C4-2B (cell line): ENCODE data around the gene PRELID1.

Experiments
- ZFX ChIP-seq: fragments of 450-650 bp; IDR thresholded peaks from 2 replicates; pipeline ENCODE4 v1.6.1; 2017
- TF ChIP-seq, protein P1 (sequence below): fragments of 450-650 bp; conservative IDR thresholded peaks from 2 replicates; pipeline ENCODE4 v1.5.1; 2017; ENCODE audit warnings: mild to moderate bottlenecking

GRCh38 chr5:177260961-177261360, 42.6 kb upstream of the PRELID1 start:
- TF ChIP-seq, protein P1, sequence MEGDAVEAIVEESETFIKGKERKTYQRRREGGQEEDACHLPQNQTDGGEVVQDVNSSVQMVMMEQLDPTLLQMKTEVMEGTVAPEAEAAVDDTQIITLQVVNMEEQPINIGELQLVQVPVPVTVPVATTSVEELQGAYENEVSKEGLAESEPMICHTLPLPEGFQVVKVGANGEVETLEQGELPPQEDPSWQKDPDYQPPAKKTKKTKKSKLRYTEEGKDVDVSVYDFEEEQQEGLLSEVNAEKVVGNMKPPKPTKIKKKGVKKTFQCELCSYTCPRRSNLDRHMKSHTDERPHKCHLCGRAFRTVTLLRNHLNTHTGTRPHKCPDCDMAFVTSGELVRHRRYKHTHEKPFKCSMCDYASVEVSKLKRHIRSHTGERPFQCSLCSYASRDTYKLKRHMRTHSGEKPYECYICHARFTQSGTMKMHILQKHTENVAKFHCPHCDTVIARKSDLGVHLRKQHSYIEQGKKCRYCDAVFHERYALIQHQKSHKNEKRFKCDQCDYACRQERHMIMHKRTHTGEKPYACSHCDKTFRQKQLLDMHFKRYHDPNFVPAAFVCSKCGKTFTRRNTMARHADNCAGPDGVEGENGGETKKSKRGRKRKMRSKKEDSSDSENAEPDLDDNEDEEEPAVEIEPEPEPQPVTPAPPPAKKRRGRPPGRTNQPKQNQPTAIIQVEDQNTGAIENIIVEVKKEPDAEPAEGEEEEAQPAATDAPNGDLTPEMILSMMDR: no peak
- TF ChIP-seq ZFX: no peak
